Measurements from ENCODE around the gene FAM47B.

The FAM47B gene

DNA sequence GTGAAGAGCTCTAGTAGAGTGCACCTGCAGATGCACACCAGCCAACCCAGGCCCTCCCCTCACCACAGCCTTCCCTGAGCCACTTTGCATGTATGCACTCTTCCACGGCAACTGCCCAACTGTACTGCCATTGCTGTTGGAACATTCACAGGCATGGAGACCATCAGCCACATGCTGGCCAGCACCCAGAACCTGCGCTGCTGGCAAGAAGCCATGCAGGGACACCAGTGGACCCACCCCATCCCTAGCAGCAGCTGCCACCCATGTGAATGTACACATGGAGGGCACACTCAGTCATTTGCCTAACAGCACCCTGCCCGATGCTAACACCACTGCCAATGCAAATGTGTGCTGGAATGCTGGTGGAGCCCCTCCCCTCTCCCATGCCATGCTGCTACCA lies 35.6 kb downstream of the FAM47B start:
- no peaks in the 10 kb centered on the region for H3K27me3 Mint-ChIP-seq

DNA sequence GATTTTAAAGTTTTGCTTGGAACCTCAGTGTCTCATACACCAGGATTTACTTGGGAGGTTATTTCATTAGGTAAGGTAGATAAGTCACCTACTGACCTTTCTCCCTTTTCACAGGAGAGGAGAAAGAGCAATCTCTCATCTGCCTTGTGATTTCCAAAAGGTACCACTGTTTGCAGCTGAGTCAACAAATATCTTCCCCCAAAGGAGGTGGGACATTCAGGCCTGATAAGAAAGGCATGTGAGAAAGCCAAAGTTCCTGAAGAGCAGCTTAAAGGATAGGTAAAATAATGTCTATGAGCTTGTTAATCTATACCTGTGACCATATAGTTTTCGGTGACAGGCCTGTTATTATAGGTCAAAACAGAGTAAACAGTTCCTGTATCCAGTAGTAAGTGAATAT lies 45.0 kb downstream of the FAM47B start:
- ATAC-seq (replicated peaks) = no peak
- Mint-ChIP-seq H3K27ac (no peak overlapping the region), H3K36me3 (no peaks in the 10 kb centered on the region), H3K4me3 (no peak overlapping the region), H3K9me3 (no peaks in the 10 kb centered on the region), H3K4me1 (no peaks in the 10 kb centered on the region), H3K27me3 (no peaks in the 10 kb centered on the region)
- DNase-seq = no peak

More for the DNA sequence above, 35.6 kb downstream of the FAM47B start:
- ATAC-seq (replicated peaks) (no peak), DNase-seq (no peak)
- peaks cover 3 to 14% of the 10 kb centered on the region in 2 donors for H3K9me3 Mint-ChIP-seq
- no peaks in the 10 kb centered on the region for H3K4me1 Mint-ChIP-seq
- no peak overlapping the region for H3K27ac Mint-ChIP-seq
- no peak overlapping the region for H3K4me3 Mint-ChIP-seq
- no peaks in the 10 kb centered on the region for H3K36me3 Mint-ChIP-seq
